IMR-90 (cell line): Measurements from ENCODE around the gene KCNMA1. TPM values are rescaled to one million over a fixed set of nuclear protein-coding genes. Genes with fewer than 3 reads are reported as not detected.

Experiments
- ATAC-seq: fragments of 200-7000 bp; cut with Tn5 transposase; 2 replicates; pipeline ENCODE4 v1.9.1; 2020; ENCODE audit warnings: low read depth, mild to moderate bottlenecking, moderate library complexity
- BruUV-seq: library from RNA; stranded (reverse); fragments of 400-500 nt; replicated peaks from 2 replicates; lab custom pipeline; 2021; lab: Mats Ljungman, UMichigan
- CTCF ChIA-PET: fragments of 300-600 bp; formaldehyde crosslinking; extraction: SDS; loops from one replicate; lab custom pipeline; 2021; ENCODE audit warnings: antibody characterized with exemption; lab: Yijun Ruan, JAX
- POLR2A ChIA-PET: fragments of 300-600 bp; sonication (Branson Sonifier 250); formaldehyde crosslinking; loops from one replicate; lab custom pipeline; 2022; ENCODE audit warnings: antibody characterized with exemption; ENCODE audit not compliant: unreplicated experiment; lab: Charles Lee
- DNase-seq: peaks from one replicate; pipeline ENCODE4 v3.0.0; 2013
- H2AFZ ChIP-seq: replicated peaks from 2 replicates; pipeline ENCODE3; 2013; ENCODE audit warnings: low read length, mild to moderate bottlenecking; ENCODE audit not compliant: poor library complexity
- H2AK5ac ChIP-seq: 2 replicates; pipeline ENCODE4 v1.6.1; 2013; ENCODE audit warnings: low read depth, low read length, inconsistent platforms
- H2AK9ac ChIP-seq: replicated peaks from 2 replicates; pipeline ENCODE3; 2013; ENCODE audit warnings: mild to moderate bottlenecking, low read depth, low read length, moderate library complexity; ENCODE audit not compliant: poor library complexity
- H2BK120ac ChIP-seq: 2 replicates; pipeline ENCODE4 v1.6.1; 2013; ENCODE audit warnings: low read depth, low read length, inconsistent platforms
- H2BK15ac ChIP-seq: 3 replicates; pipeline ENCODE4 v1.6.1; 2013; ENCODE audit warnings: low read depth, low read length, inconsistent platforms
- H2BK20ac ChIP-seq: 2 replicates; pipeline ENCODE4 v1.6.1; 2013; ENCODE audit warnings: low read depth, mild to moderate bottlenecking, inconsistent platforms, low read length, moderate library complexity
- H2BK5ac ChIP-seq: 2 replicates; pipeline ENCODE4 v1.6.1; 2013; ENCODE audit warnings: mild to moderate bottlenecking, low read depth, low read length, inconsistent platforms; ENCODE audit not compliant: poor library complexity, severe bottlenecking
- H3K14ac ChIP-seq: replicated peaks from 2 replicates; pipeline ENCODE4 v1.6.1; 2013; ENCODE audit warnings: low read depth, low read length, inconsistent platforms
- H3K18ac ChIP-seq: 2 replicates; pipeline ENCODE4 v1.6.1; 2013; ENCODE audit warnings: low read depth, low read length, control low read depth
- H3K23ac ChIP-seq: 2 replicates; pipeline ENCODE4 v1.6.1; 2013; ENCODE audit warnings: low read depth, low read length, inconsistent platforms
- H3K27ac ChIP-seq: 2 replicates; pipeline ENCODE4 v1.5.1; 2013; ENCODE audit warnings: mild to moderate bottlenecking, control low read depth, low read length; ENCODE audit not compliant: insufficient read depth
- H3K27me3 ChIP-seq: 2 replicates; pipeline ENCODE4 v1.6.1; 2013; ENCODE audit warnings: low read length; ENCODE audit not compliant: control insufficient read depth, insufficient read depth
- H3K36me3 ChIP-seq: 2 replicates; pipeline ENCODE4 v1.6.1; 2013; ENCODE audit warnings: low read length, mixed read lengths; ENCODE audit not compliant: control insufficient read depth, insufficient read depth
- H3K4ac ChIP-seq: 2 replicates; pipeline ENCODE4 v1.6.1; 2013; ENCODE audit warnings: low read depth, low read length, inconsistent platforms
- H3K4me1 ChIP-seq: 2 replicates; pipeline ENCODE4 v1.6.1; 2013; ENCODE audit warnings: low read length, mixed read lengths; ENCODE audit not compliant: control insufficient read depth, insufficient read depth
- H3K4me2 ChIP-seq: 2 replicates; pipeline ENCODE4 v1.6.1; 2013; ENCODE audit warnings: low read depth, mild to moderate bottlenecking, control low read depth, low read length, moderate library complexity
- H3K4me3 ChIP-seq: 2 replicates; pipeline ENCODE4 v1.5.1; 2013; ENCODE audit warnings: low read depth, mild to moderate bottlenecking, control low read depth, low read length, moderate library complexity; ENCODE audit not compliant: insufficient read depth
- H3K56ac ChIP-seq: 2 replicates; pipeline ENCODE4 v1.6.1; 2013; ENCODE audit warnings: low read length, inconsistent platforms; ENCODE audit not compliant: insufficient read depth; ENCODE audit errors: extremely low read depth
- H3K79me1 ChIP-seq, 2 experiments: 2 replicates each; pipeline ENCODE4 v1.6.1; 2013; ENCODE audit warnings: low read length in 2 of 2, inconsistent platforms in 1 of 2, low read depth in 1 of 2
- H3K9ac ChIP-seq: 2 replicates; pipeline ENCODE4 v1.6.1; 2013; ENCODE audit warnings: low read depth, low read length, control low read depth
- H3K9me1 ChIP-seq: 2 replicates; pipeline ENCODE4 v1.6.1; 2013; ENCODE audit warnings: low read length, inconsistent platforms; ENCODE audit not compliant: insufficient read depth
- H3K9me3 ChIP-seq: 2 replicates; pipeline ENCODE4 v1.6.1; 2013; ENCODE audit warnings: low read length; ENCODE audit not compliant: control insufficient read depth, insufficient read depth
- H4K20me1 ChIP-seq: 2 replicates; pipeline ENCODE4 v1.6.1; 2013; ENCODE audit warnings: low read length, inconsistent platforms; ENCODE audit not compliant: insufficient read depth
- H4K5ac ChIP-seq: 2 replicates; pipeline ENCODE4 v1.6.1; 2013; ENCODE audit warnings: mild to moderate bottlenecking, low read depth, low read length, control low read depth
- H4K8ac ChIP-seq, 2 experiments: 2 replicates each; pipeline ENCODE4 v1.6.1; 2013; ENCODE audit warnings: low read depth in 2 of 2, low read length in 2 of 2, control low read depth in 1 of 2, inconsistent platforms in 1 of 2
- H4K91ac ChIP-seq: 2 replicates; pipeline ENCODE4 v1.6.1; 2013; ENCODE audit warnings: low read depth, low read length, inconsistent platforms; ENCODE audit not compliant: insufficient read depth
- CEBPB ChIP-seq: IDR thresholded peaks from 2 replicates; pipeline ENCODE4 v1.6.1; 2012; ENCODE audit warnings: low read depth, low read length, improper control_type of control experiment
- CTCF ChIP-seq: conservative IDR thresholded peaks from 2 replicates; pipeline ENCODE4 v1.5.1; 2012; ENCODE audit warnings: mild to moderate bottlenecking, low read depth, low read length, improper control_type of control experiment
- FOS ChIP-seq: fragments of 150-350 bp; IDR thresholded peaks from 2 replicates; pipeline ENCODE4 v1.6.1; 2016; ENCODE audit warnings: low read depth, low read length
- MAFK ChIP-seq: IDR thresholded peaks from 2 replicates; pipeline ENCODE4 v1.6.1; 2012; ENCODE audit warnings: low read depth, low read length, improper control_type of control experiment
- MAZ ChIP-seq: IDR thresholded peaks from 2 replicates; pipeline ENCODE4 v1.6.1; 2012; ENCODE audit warnings: low read depth, mild to moderate bottlenecking, low read length, improper control_type of control experiment, moderate library complexity, borderline replicate concordance
- MXI1 ChIP-seq: IDR thresholded peaks from 2 replicates; pipeline ENCODE4 v1.6.1; 2012; ENCODE audit warnings: low read depth, mild to moderate bottlenecking, low read length, moderate library complexity, borderline replicate concordance
- NFE2L2 ChIP-seq: fragments of 150-350 bp; IDR thresholded peaks from 2 replicates; pipeline ENCODE4 v1.6.1; 2016; ENCODE audit warnings: low read depth, mild to moderate bottlenecking, low read length
- POLR2A ChIP-seq: IDR thresholded peaks from 2 replicates; pipeline ENCODE4 v1.6.1; 2012; ENCODE audit warnings: mild to moderate bottlenecking, low read depth, low read length
- RCOR1 ChIP-seq: IDR thresholded peaks from 2 replicates; pipeline ENCODE4 v1.6.1; 2012; ENCODE audit warnings: mild to moderate bottlenecking, low read length, improper control_type of control experiment; ENCODE audit not compliant: insufficient replicate concordance
- SMC3 ChIP-seq: fragments of 150-350 bp; IDR thresholded peaks from 2 replicates; pipeline ENCODE4 v1.6.1; 2016; ENCODE audit warnings: low read depth, mild to moderate bottlenecking, antibody characterized with exemption, low read length, moderate library complexity
- USF2 ChIP-seq: fragments of 150-350 bp; IDR thresholded peaks from 2 replicates; pipeline ENCODE4 v1.6.1; 2017; ENCODE audit warnings: mild to moderate bottlenecking, antibody characterized with exemption, low read length, low read depth
- WGBS, 2 experiments: methylation state at CpG; one replicate each; pipeline versions ENCODE4 v1.1.5 to v1.1.7; 2013; ENCODE audit warnings: missing lambda C conversion rate in 2 of 2; ENCODE audit not compliant: insufficient read length in 1 of 2; ENCODE audit errors: extremely low coverage in 2 of 2; 5-methylcytosine and 5-hydroxymethylcytosine counted together
- dilution Hi-C: fragments of 300-500 bp; cut with HindIII; formaldehyde crosslinking; loops from one replicate; pipeline ENCODE4 v1.14.3; 2018; ENCODE audit warnings: low sequenced_read_pairs; ENCODE audit not compliant: unreplicated experiment
- in situ Hi-C: fragments of 300-500 bp; cut with MboI; formaldehyde crosslinking; loops from 3 replicates; pipeline ENCODE4 v1.14.3; 2019; ENCODE audit warnings: low sequenced_read_pairs, inconsistent platforms, mixed read lengths
- intact Hi-C: fragments of 100-400 bp; cut with micrococcal nuclease; formaldehyde crosslinking; loops from 2 replicates; pipeline ENCODE4 v1.10.0; 2022
- polyA plus RNA-seq, 3 experiments: library from polyadenylated mRNA; depleted of rRNA; stranded (reverse); fragments of >200 nt; gene quantifications; 2 replicates each; pipeline ENCODE4 v1.2.3, GENCODE V29; 2012; ENCODE audit warnings: low replicate concordance in 1 of 3
- total RNA-seq: library from RNA; depleted of rRNA; stranded (reverse); fragments of >200 nt; gene quantifications from 2 replicates; pipeline ENCODE4 v1.2.3, GENCODE V29; 2012

KCNMA1 gene
- total and polyA plus RNA-seq, 2 of the 4 experiments (the other 2 are of a cell fraction): 25.6 to 29.6 TPM

- H2AK5ac ChIP-seq: peak overlapping the region; percentile 82; the same call in 1 of the 2 replicates
- H4K20me1 ChIP-seq: no peaks in the 10 kb centered on the region
- no peak overlapping the region for H3K27ac ChIP-seq
- peak; percentile 79 for DNase-seq
- peak overlapping the region; percentile 6 for H2AFZ ChIP-seq
- H3K18ac ChIP-seq: no peak overlapping the region
- peak; percentile 42 for ATAC-seq
- intact Hi-C loops: loop anchor here (10.0 kb wide), 1 partner anchor 48 kb away; no protein-coding TSS in a partner anchor
- no peak overlapping the region for H3K4me3 ChIP-seq
- H2BK20ac ChIP-seq: peak overlapping the region; percentile 65; the same call in 1 of the 2 replicates
- no peaks in the 10 kb centered on the region for H3K36me3 ChIP-seq
- H2BK120ac ChIP-seq: peak overlapping the region; percentile 66
- CTCF ChIA-PET: interaction anchor here (0.5 kb wide), 2 partner anchors 166 to 309 kb away, joined by 3 read pairs; no protein-coding TSS in a partner anchor
- H3K9me3 ChIP-seq: no peaks in the 10 kb centered on the region
- peaks cover 17% of the 10 kb centered on the region for H3K4me1 ChIP-seq
- H3K9ac ChIP-seq: no peak overlapping the region
- H3K9me1 ChIP-seq: peaks cover 19% of the 10 kb centered on the region
- BruUV-seq: no TSS peak
- in situ Hi-C loops: no loop called here
- peak overlapping the region; percentile 22; the same call in 1 of the 3 replicates for H2BK15ac ChIP-seq
- peak overlapping the region; percentile 8 for H3K14ac ChIP-seq
- peak overlapping the region; percentile 66 for H2AK9ac ChIP-seq
- no peak overlapping the region for H3K56ac ChIP-seq
- no peak overlapping the region for H3K4me2 ChIP-seq
- peaks cover 3 to 17% of the 10 kb centered on the region in 2 experiments; a peak in 2 of 4 replicates for H3K79me1 ChIP-seq
- dilution Hi-C loops: no loop called here
- peak overlapping the region; percentile 10 for H2BK5ac ChIP-seq
- peak overlapping the region; percentile 59; the same call in 1 of the 2 replicates for H4K91ac ChIP-seq
- 0 out of 2 replicates have a peak, but pooled peaks have one; percentile 15 for TF ChIP-seq MAZ
- no peak for TF ChIP-seq MXI1
- no peak for TF ChIP-seq NFE2L2
- no peak for TF ChIP-seq POLR2A
- no peak for TF ChIP-seq RCOR1
- TF ChIP-seq USF2: peak; percentile 93
- TF ChIP-seq FOS: peak; percentile 38; the same call in 1 of the 2 replicates
- no peak for TF ChIP-seq CTCF
- TF ChIP-seq MAFK: peak; percentile 72
- no peak for TF ChIP-seq SMC3
- peak; percentile 31; the same call in 1 of the 2 replicates for TF ChIP-seq CEBPB
- no peak overlapping the region for H4K5ac ChIP-seq
- 100% methylated on average over 1 of the region's 4 CpGs; no CpG with 5 or more reads in 1 of the 2 experiments for WGBS, 2 experiments
- H3K27me3 ChIP-seq: no peaks in the 10 kb centered on the region
- peak overlapping the region; percentile 53; the same call in 1 of the 2 replicates for H3K23ac ChIP-seq
- H4K8ac ChIP-seq: peak overlapping the region in 1 of 2 experiments; percentile 61; a peak in 2 of 4 replicates
- POLR2A ChIA-PET: no interaction called here
- peak overlapping the region; percentile 24; the same call in 1 of the 2 replicates for H3K4ac ChIP-seq
Measured at GRCh38 chr10:77582710-77583115, 54.9 kb downstream of the KCNMA1 start.
